ENCODE measurements around the gene TMA16. TPM values are rescaled to one million over a fixed set of nuclear protein-coding genes. Genes with fewer than 3 reads are reported as not detected.
A peak's percentile ranks its signal among the peaks of the same experiment; 100 is the strongest.

Gene TMA16
- total and polyA plus RNA-seq, 2 of the 8 experiments (the other 6 are each of a cell fraction or from before 2014, with no cell fraction given): 8.0 to 64.2 TPM

DNA sequence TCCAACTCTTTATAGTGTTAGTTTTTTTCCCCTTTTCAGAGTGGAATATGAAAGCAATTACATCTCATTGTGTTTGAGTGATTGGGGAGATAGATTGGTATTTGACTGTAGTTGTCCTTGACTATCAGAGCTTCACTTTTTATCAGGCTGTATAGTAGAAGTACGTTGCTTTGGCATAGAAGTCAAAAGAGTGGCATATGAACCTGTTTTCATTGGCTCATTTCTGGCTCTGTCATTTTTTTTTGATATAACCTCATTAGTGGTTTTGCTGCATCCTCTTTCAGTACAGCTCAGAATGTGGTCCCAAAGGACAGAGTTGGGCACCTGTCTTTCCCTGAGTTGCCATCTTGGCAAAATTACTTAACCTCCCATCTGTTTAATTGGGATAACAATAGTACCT lies 1.4 kb downstream of the TMA16 start:
- Histone ChIP-seq H3K79me1 (ENCODE audit: low read depth, low read length) (no peaks in the 10 kb centered on the region), H3K4me3 (ENCODE audit: extremely low read depth in 1 of 4, insufficient read depth in 2 of 4, low read depth in 3 of 4, low read length in 4 of 4) (peak overlapping the region; percentile 86 to 97 (median 89)), H2AK5ac (ENCODE audit: low read depth, low read length) (no peak overlapping the region), H3K14ac (ENCODE audit: insufficient read length) (no peak overlapping the region), H3K27ac (ENCODE audit: low read depth, low read length) (no peak overlapping the region), H3K4me2 (ENCODE audit: insufficient read depth in 1 of 2, low read depth in 2 of 2, low read length in 2 of 2) (peak overlapping the region; percentile 77 to 83), H3K23ac (ENCODE audit: insufficient read length) (no peak overlapping the region), H3K36me3 (ENCODE audit: control insufficient read depth in 2 of 4, insufficient read depth in 4 of 4, low read length in 3 of 4) (peaks cover 0 to 4% (median 2%) of the 10 kb centered on the region in 4 experiments; a peak in 1 of 8 replicates), H3K23me2 (ENCODE audit: low read depth, low read length) (no peaks in the 10 kb centered on the region), H4K8ac (ENCODE audit: extremely low read depth, insufficient read depth, low read length) (no peak overlapping the region), H3K4ac (replicated peaks; ENCODE audit: insufficient read length, low read depth, low read length) (no peak overlapping the region), H2BK120ac (replicated peaks; ENCODE audit: low read depth, low read length) (no peak overlapping the region), H4K20me1 (replicated peaks in 1 of 2; ENCODE audit: control insufficient read depth in 1 of 2, insufficient read depth in 2 of 2, low read length in 2 of 2) (no peaks in the 10 kb centered on the region), H3K27me3 (replicated peaks in 1 of 4; ENCODE audit: control insufficient read depth in 3 of 4, extremely low read depth in 1 of 4, insufficient read depth in 3 of 4, low read length in 3 of 4) (no peaks in the 10 kb centered on the region), H3K4me1 (replicated peaks in 1 of 4; ENCODE audit: control insufficient read depth in 3 of 4, insufficient read depth in 4 of 4, low read length in 3 of 4) (0 out of 7 replicates have a peak, but pooled peaks cover 0 to 3% (median 0%) of the 10 kb centered on the region in 4 experiments), H4K5ac (ENCODE audit: insufficient read length, low read depth, low read length) (no peak overlapping the region), H2BK5ac (ENCODE audit: low read depth, low read length) (no peak overlapping the region), H4K91ac (replicated peaks; ENCODE audit: insufficient read length, low read length) (no peak overlapping the region), H2BK12ac (ENCODE audit: low read depth, low read length) (no peak overlapping the region), H3K79me2 (ENCODE audit: control insufficient read depth in 1 of 2, insufficient read depth in 2 of 2, low read length in 2 of 2) (peaks cover 27 to 62% of the 10 kb centered on the region in 2 experiments), H3K18ac (ENCODE audit: extremely low read depth, low read length) (no peak overlapping the region), H3K9ac (replicated peaks in 1 of 4; ENCODE audit: extremely low read depth in 1 of 4, low read depth in 3 of 4, low read length in 3 of 4) (peak overlapping the region in 1 of 4 experiments; percentile 3; a peak in 1 of 7 replicates), H3K56ac (replicated peaks; ENCODE audit: insufficient read length, low read depth, low read length) (no peak overlapping the region), H2BK20ac (ENCODE audit: low read length) (no peak overlapping the region), H2AFZ (ENCODE audit: low read length) (no peak overlapping the region), H2BK15ac (ENCODE audit: low read length) (no peak overlapping the region), H3K9me3 (ENCODE audit: insufficient read depth in 2 of 2, low read depth in 1 of 2, low read length in 1 of 2) (no peaks in the 10 kb centered on the region)
- POLR2A ChIA-PET (ENCODE audit: partially characterized antibody): interaction anchor here (0.6 to 3.6 kb wide), 4 partner anchors 10 to 45 kb away, joined by 3 to 38 read pairs (median 4); no protein-coding TSS in a partner anchor
- CTCF ChIA-PET (ENCODE audit: partially characterized antibody): interaction anchor here (0.7 to 1.5 kb wide), 6 partner anchors 10 to 1855 kb away, joined by 3 to 6 read pairs (median 3); no protein-coding TSS in a partner anchor
- DNase-seq (ENCODE audit: low read depth in 1 of 2, low spot score in 2 of 2) (no peak), FAIRE-seq (no peak)
- WGBS, 2 experiments (ENCODE audit: extremely low coverage in 1 of 2, insufficient coverage in 1 of 2, insufficient read length in 1 of 2, insufficient replicate concordance in 2 of 2, low coverage in 1 of 2, low lambda C conversion rate in 2 of 2, missing lambda C conversion rate in 1 of 2): 47% methylated on average over 1 of the region's 1 CpG; no CpG with 5 or more reads in 1 of the 2 experiments
- no peak for TF ChIP-seq CTBP2 (IDR thresholded peaks at IDR 0.05; ENCODE audit: borderline replicate concordance, insufficient read depth, insufficient read length, low read length)
- no peak for TF ChIP-seq SIX5 (IDR thresholded peaks at IDR 0.05; ENCODE audit: low read depth, low read length)
- TF ChIP-seq BCL11A (IDR thresholded peaks at IDR 0.05; ENCODE audit: low read depth in 2 of 2, low read length in 2 of 2): no peak
- no peak for TF ChIP-seq RFX5 (IDR thresholded peaks at IDR 0.05; ENCODE audit: borderline replicate concordance, low read depth, low read length)
- TF ChIP-seq SRF (IDR thresholded peaks at IDR 0.05; ENCODE audit: low read depth, low read length): no peak
- TF ChIP-seq TAF1 (IDR thresholded peaks at IDR 0.05; ENCODE audit: low read depth, low read length): no peak
- TF ChIP-seq FOSL1 (IDR thresholded peaks at IDR 0.05; ENCODE audit: insufficient read depth, low read depth, low read length): no peak
- TF ChIP-seq POLR2A (IDR thresholded peaks at IDR 0.05; ENCODE audit: control extremely low read depth in 1 of 2, low read depth in 2 of 2, low read length in 2 of 2): no peak
- no peak for TF ChIP-seq TBP (IDR thresholded peaks at IDR 0.05; ENCODE audit: low read depth, low read length)
- no peak for TF ChIP-seq CEBPB (IDR thresholded peaks at IDR 0.05; ENCODE audit: low read depth, low read length)
- TF ChIP-seq, protein P1, sequence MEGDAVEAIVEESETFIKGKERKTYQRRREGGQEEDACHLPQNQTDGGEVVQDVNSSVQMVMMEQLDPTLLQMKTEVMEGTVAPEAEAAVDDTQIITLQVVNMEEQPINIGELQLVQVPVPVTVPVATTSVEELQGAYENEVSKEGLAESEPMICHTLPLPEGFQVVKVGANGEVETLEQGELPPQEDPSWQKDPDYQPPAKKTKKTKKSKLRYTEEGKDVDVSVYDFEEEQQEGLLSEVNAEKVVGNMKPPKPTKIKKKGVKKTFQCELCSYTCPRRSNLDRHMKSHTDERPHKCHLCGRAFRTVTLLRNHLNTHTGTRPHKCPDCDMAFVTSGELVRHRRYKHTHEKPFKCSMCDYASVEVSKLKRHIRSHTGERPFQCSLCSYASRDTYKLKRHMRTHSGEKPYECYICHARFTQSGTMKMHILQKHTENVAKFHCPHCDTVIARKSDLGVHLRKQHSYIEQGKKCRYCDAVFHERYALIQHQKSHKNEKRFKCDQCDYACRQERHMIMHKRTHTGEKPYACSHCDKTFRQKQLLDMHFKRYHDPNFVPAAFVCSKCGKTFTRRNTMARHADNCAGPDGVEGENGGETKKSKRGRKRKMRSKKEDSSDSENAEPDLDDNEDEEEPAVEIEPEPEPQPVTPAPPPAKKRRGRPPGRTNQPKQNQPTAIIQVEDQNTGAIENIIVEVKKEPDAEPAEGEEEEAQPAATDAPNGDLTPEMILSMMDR (IDR thresholded peaks at IDR 0.05; ENCODE audit: control extremely low read depth in 1 of 3, insufficient read depth in 1 of 3, low read depth in 1 of 3, low read length in 3 of 3): no peak
- no peak for TF ChIP-seq POU5F1 (IDR thresholded peaks at IDR 0.05; ENCODE audit: low read depth, low read length)
